NCI-H345 treated with DMSO at 0.1 percent for 48 hours (cell line): ENCODE data around the gene RPP25L.
"Not testable (repeated sequence)": the region's sequence is repeated elsewhere in the genome, so short reads cannot be mapped to it uniquely, and the experiment has no call there.

Experiments
- DNase-seq: peaks from one replicate; lab custom pipeline; 2025; ENCODE audit not compliant: unreplicated experiment; lab: John Stamatoyannopoulos, UW

RPP25L gene, protein sequence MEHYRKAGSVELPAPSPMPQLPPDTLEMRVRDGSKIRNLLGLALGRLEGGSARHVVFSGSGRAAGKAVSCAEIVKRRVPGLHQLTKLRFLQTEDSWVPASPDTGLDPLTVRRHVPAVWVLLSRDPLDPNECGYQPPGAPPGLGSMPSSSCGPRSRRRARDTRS

DNA sequence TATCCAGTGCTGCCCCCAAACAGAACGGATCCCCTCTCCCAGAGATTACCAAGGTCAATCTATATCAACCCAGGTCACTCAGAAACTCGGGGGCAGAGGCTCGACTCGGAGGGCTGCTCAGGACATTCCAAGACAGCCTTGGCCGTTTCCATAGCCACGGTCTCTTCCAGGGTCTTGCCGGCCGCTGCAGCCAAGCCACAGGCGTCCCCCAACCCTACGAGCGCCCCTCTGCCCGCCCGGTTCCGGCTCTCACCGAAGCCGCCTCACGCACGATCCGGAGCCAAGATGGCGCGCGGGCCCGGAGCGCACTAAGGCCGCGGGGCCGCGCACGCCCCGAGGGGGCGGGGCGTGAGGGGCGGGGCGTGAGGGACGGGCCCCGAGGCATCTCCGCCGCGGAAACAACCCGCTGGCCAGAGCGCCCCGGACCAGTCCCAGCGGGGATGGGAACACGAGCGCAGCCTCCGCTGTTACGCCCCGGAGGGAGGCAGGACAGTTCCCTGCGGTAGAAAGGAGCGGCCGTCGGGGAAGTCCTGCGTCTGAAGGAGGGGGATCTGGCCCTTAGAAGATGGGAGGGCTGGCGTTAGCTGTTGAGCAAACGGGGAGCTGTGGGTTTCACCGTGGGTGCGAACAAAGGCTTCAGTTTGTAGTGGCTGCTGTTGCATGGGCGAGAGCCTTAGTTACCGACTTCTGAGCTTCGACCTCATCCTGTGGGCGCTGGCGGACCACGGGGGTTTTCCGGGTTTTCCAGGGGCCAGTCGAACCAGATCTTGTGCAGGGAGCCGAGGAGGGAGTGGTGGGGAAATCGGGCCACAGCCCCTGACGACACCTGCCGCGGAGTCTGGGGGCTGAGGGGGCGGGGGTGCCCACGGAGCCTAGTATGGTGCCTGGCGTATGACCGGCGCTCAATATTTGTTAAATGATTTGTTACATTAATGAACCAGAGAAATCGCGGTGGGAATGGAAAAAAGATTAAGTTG lies at the start of gene RPP25L:
RPP25L (minus strand) TSS at position 287 of the 977 bp plus-strand sequence. CDS start 801 bp downstream, outside the sequence.
- DNase-seq: peak; percentile 61

DNA sequence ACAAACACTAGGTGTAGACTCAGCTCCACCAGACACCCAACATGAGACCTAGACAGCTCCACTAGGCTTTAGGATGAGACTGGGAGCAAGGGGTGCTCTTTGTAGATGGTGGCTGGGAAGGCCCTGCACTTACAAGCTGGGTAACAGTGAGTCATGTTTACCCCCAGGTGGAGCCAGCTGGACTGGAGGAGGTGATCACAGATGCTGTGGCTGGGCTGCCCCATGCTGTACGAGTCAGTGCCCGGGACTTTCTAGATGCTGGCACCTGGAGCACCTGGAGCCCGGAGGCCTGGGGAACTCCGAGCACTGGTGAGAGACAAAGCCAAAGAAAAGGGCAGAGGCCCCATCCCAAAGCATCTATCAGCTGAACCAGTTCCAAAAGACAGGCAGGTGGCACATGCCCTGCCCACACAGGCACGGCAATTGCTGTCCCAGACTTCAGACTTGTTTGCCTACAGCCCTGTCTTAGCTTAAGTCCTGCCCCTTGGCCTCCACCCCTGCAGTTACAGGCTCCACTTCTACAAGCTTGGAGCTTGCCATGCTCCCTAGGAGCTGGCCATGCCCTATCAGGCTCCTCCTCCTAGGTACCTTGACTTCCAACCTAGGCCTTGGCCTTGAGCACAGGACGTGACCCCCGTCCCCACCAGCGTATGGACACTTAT lies 47.8 kb upstream of the RPP25L start:
- no peak for DNase-seq

DNA sequence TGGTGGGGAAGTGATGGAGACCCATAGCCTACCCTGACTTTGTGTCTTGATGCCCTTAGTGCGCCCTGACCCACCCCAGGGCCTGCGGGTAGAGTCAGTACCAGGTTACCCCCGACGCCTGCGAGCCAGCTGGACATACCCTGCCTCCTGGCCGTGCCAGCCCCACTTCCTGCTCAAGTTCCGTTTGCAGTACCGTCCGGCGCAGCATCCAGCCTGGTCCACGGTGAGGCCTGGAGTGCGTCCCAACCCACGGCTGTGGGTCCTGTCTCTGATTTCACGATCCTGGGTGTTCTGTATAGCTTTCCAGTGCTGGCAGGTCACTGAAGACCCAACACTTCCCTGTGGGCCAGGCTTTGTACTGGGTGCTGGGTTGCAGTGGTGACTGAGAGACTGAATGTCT lies 46.6 kb upstream of the RPP25L start:
- no peak for DNase-seq

DNA sequence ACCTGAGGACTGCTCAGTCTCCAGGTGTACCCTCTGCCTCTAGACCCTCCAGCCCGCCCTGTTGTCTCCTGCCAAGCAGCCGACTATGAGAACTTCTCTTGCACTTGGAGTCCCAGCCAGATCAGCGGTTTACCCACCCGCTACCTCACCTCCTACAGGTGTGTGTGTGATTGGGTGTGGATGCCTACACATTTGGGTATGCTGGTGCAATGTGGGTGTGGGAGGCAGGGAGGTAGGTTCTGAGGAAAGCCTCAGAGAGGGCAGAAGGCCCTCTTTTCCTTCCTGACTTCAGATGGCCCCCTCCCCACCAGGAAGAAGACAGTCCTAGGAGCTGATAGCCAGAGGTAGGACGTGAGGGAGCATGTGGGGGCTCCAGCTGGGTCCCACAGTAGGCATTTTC lies 45.1 kb upstream of the RPP25L start:
- no peak for DNase-seq

DNA sequence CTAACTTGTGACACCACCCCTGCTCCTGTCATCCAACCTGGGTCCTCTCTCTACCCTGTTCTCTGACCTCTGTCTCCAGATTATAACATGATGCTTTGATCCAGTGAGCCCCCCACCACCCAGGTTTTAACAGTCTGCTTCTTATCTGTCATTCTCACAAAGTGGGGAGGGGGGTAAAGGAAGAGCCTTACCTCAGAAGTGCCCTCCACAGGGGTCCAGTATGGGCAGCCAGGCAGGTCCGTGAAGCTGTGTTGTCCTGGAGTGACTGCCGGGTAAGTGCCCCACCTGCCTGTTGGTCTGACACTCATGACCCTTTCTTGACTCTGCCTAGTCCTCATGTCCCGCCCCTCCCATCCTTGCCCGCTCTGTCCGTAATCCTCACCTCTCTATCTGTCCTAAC lies 43.5 kb upstream of the RPP25L start:
- DNase-seq: no peak

DNA sequence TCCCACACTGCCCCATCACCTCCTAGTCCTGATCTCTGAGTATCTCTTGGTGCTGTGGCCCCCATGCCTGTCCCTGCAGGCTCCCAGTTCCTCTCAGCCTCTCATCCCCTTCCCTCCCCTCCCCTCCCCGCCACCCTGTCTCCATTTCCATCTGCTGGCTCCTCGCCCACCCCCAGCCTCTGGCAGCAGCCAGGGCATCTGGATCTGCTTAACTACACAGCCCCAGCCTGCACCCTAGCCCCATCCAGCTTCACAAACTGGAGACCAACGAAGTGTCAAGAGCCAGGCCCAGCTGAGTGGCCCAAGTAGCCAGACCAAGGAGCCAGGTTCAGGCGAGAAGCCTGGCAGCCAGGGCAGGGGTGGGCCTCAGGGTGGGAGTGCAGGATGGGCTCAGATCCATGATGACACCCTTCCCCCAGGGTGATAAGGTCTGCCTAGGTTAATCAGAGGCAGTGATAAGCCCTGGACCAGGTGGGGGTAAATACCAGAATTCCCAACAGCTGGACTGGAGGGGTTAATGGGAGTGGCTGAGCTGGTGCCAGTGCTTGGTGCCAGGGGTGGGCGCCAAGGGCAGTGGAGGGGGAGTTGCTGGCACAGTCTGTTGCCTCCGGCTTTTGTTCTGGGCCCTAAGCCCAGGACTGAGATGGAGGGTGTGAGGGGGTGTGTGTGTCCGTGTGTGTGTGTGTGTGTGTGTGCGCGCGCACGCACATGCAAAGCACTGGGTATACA lies 42.6 kb upstream of the RPP25L start:
- no peak for DNase-seq

DNA sequence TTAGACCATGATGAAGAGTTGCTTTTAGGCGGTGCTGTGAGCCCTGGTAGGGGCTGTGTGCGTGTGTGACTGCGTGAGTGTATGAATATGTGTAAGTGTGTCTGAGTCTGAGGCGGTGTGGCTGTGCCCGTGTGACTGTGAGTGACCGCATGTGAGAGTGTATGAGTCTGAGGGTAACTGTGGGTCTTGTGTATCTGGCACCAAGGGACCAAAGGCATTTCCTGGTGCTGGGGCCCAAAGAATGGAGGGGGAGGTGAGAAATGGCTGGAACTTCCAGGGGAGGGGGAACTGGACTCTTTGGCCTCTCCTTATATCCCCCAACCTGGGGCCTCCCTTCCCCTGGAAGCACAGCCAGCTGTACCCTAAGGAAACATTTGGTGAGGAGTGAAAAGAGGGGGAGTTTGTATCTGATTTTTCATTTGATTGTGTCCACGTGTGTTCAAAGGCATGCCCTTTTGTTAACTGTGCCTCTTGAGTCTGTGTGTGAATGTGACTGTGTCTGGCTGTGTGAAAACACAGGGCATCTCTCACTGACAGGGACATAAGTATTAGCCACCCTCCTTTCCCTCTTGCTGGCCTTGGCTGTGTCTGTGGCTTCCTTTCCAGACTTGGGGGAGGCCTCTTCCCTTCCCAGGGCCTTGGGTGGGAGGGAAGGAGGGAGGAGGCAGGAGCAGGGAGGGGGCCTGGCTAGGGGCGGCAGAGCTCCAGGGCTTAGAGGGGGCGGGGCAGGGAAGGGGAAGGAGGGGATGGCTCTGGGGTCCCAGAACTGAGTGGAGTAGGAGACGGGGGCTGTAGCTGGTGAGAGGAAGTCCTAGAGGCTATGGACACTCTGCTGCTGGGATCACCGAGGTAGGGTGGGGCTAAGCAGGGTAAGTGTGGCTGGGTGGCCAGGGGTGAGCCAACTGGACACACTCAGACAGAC lies 41.5 kb upstream of the RPP25L start:
- DNase-seq: no peak

DNA sequence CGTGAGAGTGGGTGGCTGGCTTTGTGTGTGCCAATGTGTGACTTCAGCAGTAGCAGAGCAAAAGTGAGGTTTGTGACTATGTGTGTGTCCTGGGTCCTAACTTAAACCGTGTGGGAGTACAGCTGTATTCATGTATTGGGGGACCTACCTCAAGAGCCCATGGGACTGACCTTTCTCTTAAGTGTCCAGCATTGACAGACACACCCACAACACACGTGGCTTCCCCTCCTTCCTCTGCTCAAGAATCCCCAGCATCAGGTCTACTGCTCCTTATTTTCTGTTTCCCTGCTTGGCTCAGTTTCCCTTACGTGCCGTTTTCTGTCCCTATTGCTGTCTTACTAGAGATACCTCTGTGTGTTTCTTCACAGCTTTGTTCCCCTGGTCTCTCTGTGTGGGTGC lies 40.7 kb upstream of the RPP25L start:
- DNase-seq: no peak

DNA sequence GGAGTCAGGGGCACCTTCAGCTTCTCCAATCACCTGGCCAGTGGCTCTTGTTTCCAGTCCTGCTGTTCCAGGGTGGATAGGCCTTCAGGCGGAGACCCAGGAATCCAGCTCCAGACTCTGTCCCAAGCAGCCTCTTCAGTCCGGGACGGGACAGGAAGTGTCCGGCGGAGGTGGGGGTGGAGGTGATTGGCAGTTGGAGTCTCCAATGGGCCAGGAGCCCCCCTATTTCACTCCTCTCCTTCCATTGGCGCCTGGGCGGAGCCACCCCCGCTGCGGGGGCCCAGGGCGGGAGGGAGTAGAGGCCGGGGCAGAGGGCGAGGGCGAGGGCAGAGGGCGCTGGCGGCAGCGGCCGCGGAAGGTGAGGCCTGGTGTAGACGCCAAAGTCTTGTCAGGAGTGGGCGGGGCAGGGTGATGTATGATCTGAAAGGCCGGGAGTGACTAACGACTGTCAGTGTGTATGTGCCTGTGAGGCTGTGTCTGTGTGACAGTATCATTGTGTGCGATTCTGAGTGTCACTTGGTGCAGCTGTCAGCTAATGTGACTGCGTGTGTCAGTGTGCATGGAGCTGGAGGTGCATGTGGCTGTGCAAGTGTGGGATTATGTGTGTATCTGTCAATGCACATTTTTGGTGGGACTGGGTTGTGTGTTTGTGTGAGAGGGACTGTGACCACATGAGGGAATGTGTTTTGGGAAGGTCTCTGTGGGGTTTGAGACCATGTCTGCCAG lies 40.1 kb upstream of the RPP25L start, which contains the start of gene IL11RA:
IL11RA (plus strand) TSS at position 310 of the 726 bp plus-strand sequence. CDS start 3,033 bp downstream, outside the sequence.
- no peak for DNase-seq

DNA sequence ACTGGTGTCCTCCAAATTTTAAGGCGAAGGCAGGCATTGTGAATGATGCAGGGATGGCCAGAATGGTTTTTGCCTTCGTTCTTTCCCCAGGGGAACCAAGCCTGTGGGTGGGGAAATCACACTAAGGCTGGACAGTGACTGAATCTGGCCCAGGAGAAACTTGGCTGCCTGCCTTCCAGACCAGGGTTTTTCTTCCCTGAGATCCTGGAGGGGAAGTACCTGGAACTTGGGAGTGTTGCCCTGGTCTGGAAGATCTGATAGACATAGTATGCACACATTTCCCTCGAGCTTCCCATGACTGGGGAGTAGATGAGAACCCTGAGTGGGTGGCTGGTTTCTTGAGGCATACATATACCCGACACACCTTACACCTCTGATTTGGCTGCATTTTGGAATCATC lies 39.4 kb upstream of the RPP25L start:
- DNase-seq: no peak

DNA sequence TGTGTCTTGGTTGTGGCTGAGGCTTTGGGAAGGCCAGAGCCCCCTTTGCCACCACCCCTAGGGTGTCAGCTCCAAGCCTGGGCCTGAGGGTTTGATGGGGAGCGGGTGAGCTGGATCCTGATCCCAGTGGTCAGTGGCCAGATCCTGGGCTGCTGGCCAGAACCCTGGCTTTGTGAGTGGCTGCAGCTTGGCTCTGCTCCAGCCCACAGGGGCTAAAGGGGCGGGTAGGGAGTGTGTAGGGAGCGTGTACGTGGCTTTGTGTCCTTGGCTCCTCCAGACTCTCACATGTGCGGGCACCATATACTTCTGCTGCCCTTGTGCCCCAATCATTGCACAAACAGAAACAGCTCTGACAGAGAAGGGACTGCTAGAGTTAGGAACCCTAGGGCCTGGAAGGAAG lies 38.9 kb upstream of the RPP25L start:
- no peak for DNase-seq

DNA sequence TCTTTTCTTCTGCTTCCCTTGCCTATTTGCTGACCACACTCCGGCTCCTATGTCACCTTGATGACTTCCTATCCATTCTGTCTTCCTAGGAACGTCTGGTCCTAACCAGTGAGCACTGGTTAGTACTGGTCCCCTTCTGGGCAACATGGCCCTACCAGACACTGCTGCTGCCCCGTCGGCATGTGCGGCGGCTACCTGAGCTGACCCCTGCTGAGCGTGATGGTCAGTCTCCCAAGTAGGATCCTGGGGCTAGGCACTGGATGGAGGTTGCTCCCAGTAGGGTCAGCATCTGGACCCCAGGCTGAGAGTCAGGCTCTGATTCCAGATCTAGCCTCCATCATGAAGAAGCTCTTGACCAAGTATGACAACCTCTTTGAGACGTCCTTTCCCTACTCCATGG lies 36.8 kb upstream of the RPP25L start:
- no peak for DNase-seq

DNA sequence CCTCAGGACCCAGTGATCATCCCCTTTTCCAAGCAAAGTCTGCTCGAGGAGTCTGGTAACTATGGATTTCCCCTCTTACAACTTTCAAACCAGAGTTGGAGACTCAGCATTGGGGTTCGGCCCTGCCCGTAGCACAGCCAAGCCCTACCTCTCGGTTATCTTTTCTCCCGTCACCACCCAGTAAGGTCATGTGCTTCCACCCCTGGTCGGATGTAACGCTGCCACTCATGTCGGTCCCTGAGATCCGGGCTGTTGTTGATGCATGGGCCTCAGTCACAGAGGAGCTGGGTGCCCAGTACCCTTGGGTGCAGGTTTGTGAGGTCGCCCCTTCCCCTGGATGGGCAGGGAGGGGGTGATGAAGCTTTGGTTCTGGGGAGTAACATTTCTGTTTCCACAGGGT lies 35.8 kb upstream of the RPP25L start:
- no peak for DNase-seq

DNA sequence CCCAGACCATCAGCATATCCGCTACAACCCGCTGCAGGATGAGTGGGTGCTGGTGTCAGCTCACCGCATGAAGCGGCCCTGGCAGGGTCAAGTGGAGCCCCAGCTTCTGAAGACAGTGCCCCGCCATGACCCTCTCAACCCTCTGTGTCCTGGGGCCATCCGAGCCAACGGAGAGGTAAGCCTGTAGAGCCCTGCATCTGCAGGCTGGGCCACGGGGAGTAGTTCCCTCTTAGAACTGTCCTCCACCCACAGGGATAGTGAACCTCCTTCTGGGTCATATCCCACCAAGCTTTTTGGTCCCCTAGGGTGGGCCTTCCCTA lies 35.1 kb upstream of the RPP25L start:
- no peak for DNase-seq

DNA sequence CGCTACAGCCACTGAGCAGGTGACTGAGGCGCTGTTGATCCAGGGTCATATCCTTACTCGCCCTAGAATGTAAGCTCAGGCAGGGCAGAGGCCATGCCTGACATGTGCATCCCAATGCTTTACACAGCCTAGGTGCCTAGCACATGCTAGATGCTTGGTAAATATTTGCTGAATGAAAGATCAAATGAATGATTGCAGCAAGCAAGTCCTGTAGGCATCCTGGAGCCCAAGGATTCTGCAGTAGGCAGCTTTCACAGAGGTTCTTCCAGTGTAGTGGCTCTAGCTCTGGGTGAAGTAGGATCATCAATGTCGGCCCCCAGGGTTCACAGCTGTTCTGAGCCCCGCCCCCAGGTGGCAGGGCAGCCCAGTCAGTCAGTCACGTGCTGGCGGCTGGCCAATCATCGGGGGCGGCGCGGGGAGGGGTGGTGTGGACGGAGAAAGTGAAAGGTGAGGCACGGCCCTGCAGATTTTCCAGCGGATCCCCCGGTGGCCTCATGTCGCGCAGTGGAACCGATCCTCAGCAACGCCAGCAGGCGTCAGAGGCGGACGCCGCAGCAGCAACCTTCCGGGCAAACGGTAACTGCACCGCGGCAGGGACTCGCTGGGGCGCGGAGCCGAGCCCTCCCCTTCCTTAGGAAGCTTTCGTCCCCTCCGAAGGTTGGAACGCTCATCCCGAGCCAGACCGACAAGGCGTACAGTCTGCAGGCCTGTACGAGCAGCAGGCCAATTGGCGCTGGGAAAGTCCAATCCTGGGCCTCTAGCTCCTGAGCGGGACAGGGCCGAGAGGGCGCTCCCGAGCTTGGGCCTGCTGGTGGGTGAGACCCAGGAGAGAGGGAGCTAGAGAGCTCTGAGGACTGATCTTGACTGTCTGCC lies 34.5 kb upstream of the RPP25L start, which contains the start of gene GALT:
GALT (plus strand) TSS at position 465 of the 873 bp plus-strand sequence; CDS start at position 495, 30 bp downstream.
- peak; percentile 90 for DNase-seq

DNA sequence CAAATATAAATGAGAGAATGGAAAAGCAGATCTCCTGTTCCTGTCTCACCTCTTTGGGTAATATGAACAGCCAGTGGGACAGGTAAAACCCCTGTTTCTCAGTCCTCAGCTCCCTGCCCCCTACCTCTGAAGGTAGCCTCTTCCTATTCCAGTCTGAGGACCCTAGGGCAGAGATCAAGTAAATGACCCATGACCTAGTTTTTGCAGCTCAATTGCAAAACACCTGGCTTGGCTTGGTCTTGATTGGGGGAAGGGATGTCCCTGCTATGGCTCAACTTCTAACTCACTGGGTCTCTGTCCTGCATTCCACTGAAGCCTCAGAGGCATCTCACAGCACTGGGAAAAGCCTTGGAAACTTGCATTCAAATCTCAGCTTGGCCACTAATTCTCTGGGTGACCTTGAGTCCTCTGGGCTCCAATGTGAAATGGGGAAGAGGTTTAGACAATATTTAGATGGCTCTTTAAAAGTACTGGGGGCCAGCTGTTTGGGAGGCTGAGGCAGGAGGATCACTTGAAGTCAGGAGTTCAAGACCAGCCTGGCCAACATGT lies 32.9 kb upstream of the RPP25L start:
- DNase-seq: no peak

DNA sequence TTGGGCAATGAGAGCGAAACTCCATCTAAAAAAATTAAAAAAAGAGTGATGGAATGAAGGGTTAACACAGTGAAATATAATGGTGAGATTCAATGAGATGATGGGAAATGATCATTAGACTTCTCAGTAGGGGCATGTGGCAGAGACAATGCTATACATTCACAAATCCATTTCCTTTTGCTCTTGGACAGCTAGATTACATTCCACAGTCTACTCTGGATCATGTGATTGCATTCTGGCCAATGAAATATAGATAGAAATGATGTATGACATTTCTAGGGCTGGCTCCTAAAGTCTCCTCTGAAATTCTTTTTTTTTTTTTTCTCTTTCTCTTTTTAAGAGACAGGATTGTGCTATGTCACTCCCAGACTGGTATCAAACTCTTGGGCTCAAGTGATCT lies 30.8 kb upstream of the RPP25L start:
- no peak for DNase-seq

DNA sequence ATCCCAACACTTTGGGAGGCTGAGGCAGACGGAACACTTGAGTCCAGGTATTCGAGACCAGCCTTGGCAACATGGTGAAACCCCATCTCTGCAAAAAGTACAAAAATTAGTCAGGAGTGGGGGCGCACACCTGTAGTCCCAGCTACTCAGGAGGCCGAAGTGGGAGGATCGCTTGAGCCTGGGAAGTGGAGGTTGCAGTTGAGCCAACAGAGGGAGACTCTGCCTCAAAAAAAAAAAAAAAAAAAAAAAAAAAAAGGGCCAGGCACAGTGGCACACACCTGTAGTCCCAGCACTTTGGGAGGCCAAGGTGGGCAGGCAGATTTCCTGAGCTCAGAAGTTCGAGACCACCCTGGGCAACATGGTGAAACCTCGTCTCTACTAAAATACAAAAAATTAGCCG lies 27.4 kb upstream of the RPP25L start:
- not testable (repeated sequence) for DNase-seq
